H9 (cell line): Measurements from ENCODE around the gene ZFP36. TPM values are rescaled to one million over a fixed set of nuclear protein-coding genes. Genes with fewer than 3 reads are reported as not detected.
"Not testable (repeated sequence)": the region's sequence is repeated elsewhere in the genome, so short reads cannot be mapped to it uniquely, and the experiment has no call there.

Experiments used
- DNase-seq: peaks from one replicate; pipeline ENCODE4 v3.0.0-alpha.2; 2017
- H2AFZ ChIP-seq: one replicate; pipeline ENCODE4 v1.6.1; 2013; ENCODE audit warnings: mild to moderate bottlenecking, low read length, control low read depth, moderate library complexity
- H2AK5ac ChIP-seq: 2 replicates; pipeline ENCODE4 v1.6.1; 2013; ENCODE audit warnings: low read length, control low read depth, mixed read lengths; ENCODE audit not compliant: insufficient read length
- H2BK120ac ChIP-seq: one replicate; pipeline ENCODE4 v1.6.1; 2013; ENCODE audit warnings: low read depth, mild to moderate bottlenecking, low read length, control low read depth, inconsistent platforms; ENCODE audit not compliant: poor library complexity, severe bottlenecking
- H2BK12ac ChIP-seq: 2 replicates; pipeline ENCODE4 v1.6.1; 2013; ENCODE audit warnings: low read length, control low read depth, mixed read lengths, low read depth; ENCODE audit not compliant: insufficient read length
- H2BK15ac ChIP-seq: 2 replicates; pipeline ENCODE4 v1.6.1; 2013; ENCODE audit warnings: low read depth, low read length, control low read depth
- H2BK20ac ChIP-seq: one replicate; pipeline ENCODE4 v1.6.1; 2013; ENCODE audit warnings: low read depth, mild to moderate bottlenecking, low read length, control low read depth, inconsistent platforms; ENCODE audit not compliant: poor library complexity, severe bottlenecking
- H2BK5ac ChIP-seq: 2 replicates; pipeline ENCODE4 v1.6.1; 2013; ENCODE audit warnings: low read length, control low read depth, mixed read lengths; ENCODE audit not compliant: insufficient read length
- H3K14ac ChIP-seq: 2 replicates; pipeline ENCODE4 v1.6.1; 2013; ENCODE audit warnings: low read length, control low read depth; ENCODE audit not compliant: insufficient read depth
- H3K18ac ChIP-seq: 2 replicates; pipeline ENCODE4 v1.6.1; 2013; ENCODE audit warnings: low read depth, mild to moderate bottlenecking, mixed read lengths, low read length, control low read depth; ENCODE audit not compliant: insufficient read length
- H3K23ac ChIP-seq: 2 replicates; pipeline ENCODE4 v1.6.1; 2013; ENCODE audit warnings: low read length, control low read depth, mixed read lengths, low read depth; ENCODE audit not compliant: insufficient read length
- H3K23me2 ChIP-seq: 2 replicates; pipeline ENCODE4 v1.6.1; 2013; ENCODE audit warnings: low read depth, mild to moderate bottlenecking, mixed read lengths, low read length, control low read depth; ENCODE audit not compliant: insufficient read length, poor library complexity, severe bottlenecking
- H3K27ac ChIP-seq: 2 replicates; pipeline ENCODE4 v1.5.1; 2013; ENCODE audit warnings: low read length, control low read depth, mixed read lengths, low read depth; ENCODE audit not compliant: insufficient read length
- H3K27me3 ChIP-seq: 2 replicates; pipeline ENCODE4 v1.6.1; 2013; ENCODE audit warnings: low read length, control low read depth, inconsistent platforms; ENCODE audit not compliant: insufficient read depth
- H3K4ac ChIP-seq: 2 replicates; pipeline ENCODE4 v1.6.1; 2013; ENCODE audit warnings: low read depth, mild to moderate bottlenecking, control low read depth, inconsistent platforms, low read length, moderate library complexity
- H3K4me1 ChIP-seq: 2 replicates; pipeline ENCODE4 v1.6.1; 2013; ENCODE audit warnings: low read length, control low read depth, inconsistent platforms; ENCODE audit not compliant: insufficient read depth
- H3K4me2 ChIP-seq: 2 replicates; pipeline ENCODE4 v1.6.1; 2013; ENCODE audit warnings: low read length, control low read depth, mixed read lengths; ENCODE audit not compliant: insufficient read length, insufficient read depth
- H3K56ac ChIP-seq: 2 replicates; pipeline ENCODE4 v1.6.1; 2013; ENCODE audit warnings: low read depth, mild to moderate bottlenecking, mixed read lengths, low read length, control low read depth; ENCODE audit not compliant: insufficient read length
- H3K79me1 ChIP-seq: 2 replicates; pipeline ENCODE4 v1.6.1; 2013; ENCODE audit warnings: low read depth, mild to moderate bottlenecking, moderate library complexity, low read length, control low read depth, inconsistent platforms; ENCODE audit not compliant: insufficient read depth, poor library complexity, severe bottlenecking
- H3K79me2 ChIP-seq: 2 replicates; pipeline ENCODE4 v1.6.1; 2013; ENCODE audit warnings: low read length, control low read depth, inconsistent platforms; ENCODE audit not compliant: insufficient read depth
- H3K9ac ChIP-seq: 2 replicates; pipeline ENCODE4 v1.6.1; 2013; ENCODE audit warnings: low read length, control low read depth, mixed read lengths; ENCODE audit not compliant: insufficient read length; ENCODE audit errors: extremely low read depth
- H3K9me3 ChIP-seq: one replicate; pipeline ENCODE4 v1.6.1; 2013; ENCODE audit warnings: low read depth, low read length, inconsistent platforms; ENCODE audit not compliant: control insufficient read depth
- H3T11ph ChIP-seq: one replicate; pipeline ENCODE4 v1.6.1; 2013; ENCODE audit warnings: mild to moderate bottlenecking, low read length, control low read depth, inconsistent platforms
- H4K20me1 ChIP-seq: one replicate; pipeline ENCODE4 v1.6.1; 2013; ENCODE audit not compliant: control insufficient read depth, insufficient read length, insufficient read depth
- H4K5ac ChIP-seq: 2 replicates; pipeline ENCODE4 v1.6.1; 2013; ENCODE audit warnings: low read depth, mild to moderate bottlenecking, mixed read lengths, low read length, control low read depth; ENCODE audit not compliant: insufficient read length
- H4K8ac ChIP-seq: replicated peaks from 2 replicates; pipeline ENCODE4 v1.6.1; 2013; ENCODE audit warnings: low read length, control low read depth, mixed read lengths, low read depth; ENCODE audit not compliant: insufficient read length
- H4K91ac ChIP-seq: 2 replicates; pipeline ENCODE4 v1.6.1; 2013; ENCODE audit warnings: low read depth, mild to moderate bottlenecking, moderate library complexity, mixed read lengths, low read length, control low read depth; ENCODE audit not compliant: insufficient read length
- H3K27ac Mint-ChIP-seq, 3 experiments: 2 replicates in 2 of 3; 3 replicates in 1 of 3; pipeline ENCODE4 v1.8.0; 2020 to 2021; ENCODE audit warnings: mixed read lengths in 3 of 3, mild to moderate bottlenecking in 1 of 3, moderate library complexity in 1 of 3
- H3K27me3 Mint-ChIP-seq: 2 replicates; pipeline ENCODE4 v1.8.0; 2021; ENCODE audit warnings: low read depth, mild to moderate bottlenecking, moderate library complexity, mixed read lengths
- H3K36me3 Mint-ChIP-seq, 3 experiments: 2 replicates in 2 of 3; 3 replicates in 1 of 3; pipeline ENCODE4 v1.8.0; 2020 to 2021; ENCODE audit warnings: low read depth in 3 of 3, mixed read lengths in 3 of 3; ENCODE audit not compliant: insufficient read depth in 1 of 3
- H3K4me1 Mint-ChIP-seq, 2 experiments: 2 replicates each; pipeline ENCODE4 v1.8.0; 2020; ENCODE audit warnings: mixed read lengths in 2 of 2
- H3K4me3 Mint-ChIP-seq, 2 experiments: 2 replicates in 1 of 2; 3 replicates in 1 of 2; pipeline ENCODE4 v1.8.0; 2020 to 2021; ENCODE audit warnings: mild to moderate bottlenecking in 2 of 2, mixed read lengths in 2 of 2, moderate library complexity in 1 of 2
- H3K9me3 Mint-ChIP-seq, 2 experiments: 2 replicates in 1 of 2; 3 replicates in 1 of 2; pipeline ENCODE4 v1.8.0; 2020; ENCODE audit warnings: mild to moderate bottlenecking in 2 of 2, mixed read lengths in 2 of 2, moderate library complexity in 1 of 2
- WGBS: extraction: QIAGEN DNeasy Blood & Tissue Kit; methylation state at CpG from one replicate; pipeline ENCODE4 v1.1.7; 2013; ENCODE audit warnings: missing lambda C conversion rate, low lambda C conversion rate, mixed read lengths; ENCODE audit not compliant: insufficient read length; ENCODE audit errors: extremely low coverage; 5-methylcytosine and 5-hydroxymethylcytosine counted together
- total RNA-seq: library from RNA; stranded (reverse); gene quantifications from 2 replicates; pipeline ENCODE4 v1.2.1, GENCODE V29; 2021
- TF ChIP-seq, protein P1 (sequence below): fragments of 200-600 bp; sonication (generic); conservative IDR thresholded peaks from 3 replicates; pipeline ENCODE4 v1.8.0; 2021; ENCODE audit warnings: antibody characterized with exemption, mild to moderate bottlenecking

ZFP36 gene
- total RNA-seq, 1 experiment from 2014 or later = 14.6 TPM

DNA sequence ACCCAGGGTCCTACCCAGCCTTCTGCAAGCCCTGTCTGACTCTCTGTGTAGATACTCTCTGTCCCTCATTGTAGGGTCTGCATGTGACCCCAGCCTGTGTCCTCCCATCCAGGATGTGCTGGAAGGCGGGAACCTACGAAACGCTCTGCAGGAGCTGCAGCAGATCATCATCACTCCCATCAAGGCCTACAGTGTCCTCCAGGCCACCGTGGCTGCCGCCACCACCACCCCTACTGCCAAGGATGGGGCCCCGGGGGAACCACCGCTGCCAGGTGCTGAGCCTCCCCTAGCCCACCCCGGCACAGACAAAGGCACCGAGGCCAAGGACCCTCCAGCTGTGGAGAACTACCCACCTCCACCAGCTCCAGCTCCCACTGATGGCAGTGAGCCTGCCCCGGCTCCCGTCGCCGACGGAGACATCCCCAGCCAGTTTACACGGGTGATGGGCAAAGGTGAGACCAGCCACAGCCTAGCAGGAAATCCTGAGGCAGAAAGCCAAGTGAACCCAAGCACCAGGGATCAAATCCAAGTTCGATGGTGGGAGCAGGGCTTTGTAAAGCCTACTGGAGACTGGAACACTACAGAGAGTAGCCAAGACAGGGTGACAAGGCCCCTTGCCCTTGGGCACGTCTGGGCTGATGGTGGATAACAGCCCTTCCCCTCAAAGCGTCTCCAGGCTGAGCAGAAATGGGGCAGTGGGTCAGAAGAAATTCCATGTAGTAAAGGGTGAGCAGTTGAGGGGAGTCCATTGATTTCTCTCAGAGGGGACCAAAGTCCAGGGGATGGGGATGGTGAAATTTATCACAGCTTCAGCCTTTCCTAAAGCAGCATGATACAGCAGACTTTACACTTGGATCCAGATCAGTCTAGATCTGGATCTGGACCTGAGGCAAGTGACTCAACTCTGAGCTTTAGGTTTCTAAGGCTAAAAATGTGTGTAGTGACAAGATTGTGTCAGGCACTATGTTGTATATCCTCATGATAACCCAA lies 29.0 kb upstream of the ZFP36 start:
- no peak for DNase-seq
- Histone ChIP-seq H2BK20ac (no peak overlapping the region), H3K4ac (no peak overlapping the region), H4K5ac (no peak overlapping the region), H3T11ph (no peak overlapping the region), H2AFZ (no peak overlapping the region), H2BK12ac (no peak overlapping the region), H4K20me1 (peaks cover 2% of the 10 kb centered on the region), H3K27ac (no peak overlapping the region), H3K79me1 (no peaks in the 10 kb centered on the region), H3K27me3 (no peaks in the 10 kb centered on the region), H3K9me3 (no peaks in the 10 kb centered on the region), H3K79me2 (no peaks in the 10 kb centered on the region), H3K14ac (no peak overlapping the region), H4K91ac (no peak overlapping the region), H3K23ac (no peak overlapping the region), H3K18ac (no peak overlapping the region), H3K9ac (no peak overlapping the region), H3K56ac (no peak overlapping the region), H3K4me1 (no peaks in the 10 kb centered on the region), H4K8ac (no peak overlapping the region), H2BK15ac (no peak overlapping the region), H2BK5ac (no peak overlapping the region), H3K23me2 (no peaks in the 10 kb centered on the region), H2BK120ac (no peak overlapping the region), H2AK5ac (no peak overlapping the region), H3K4me2 (no peak overlapping the region)
- TF ChIP-seq, protein P1, sequence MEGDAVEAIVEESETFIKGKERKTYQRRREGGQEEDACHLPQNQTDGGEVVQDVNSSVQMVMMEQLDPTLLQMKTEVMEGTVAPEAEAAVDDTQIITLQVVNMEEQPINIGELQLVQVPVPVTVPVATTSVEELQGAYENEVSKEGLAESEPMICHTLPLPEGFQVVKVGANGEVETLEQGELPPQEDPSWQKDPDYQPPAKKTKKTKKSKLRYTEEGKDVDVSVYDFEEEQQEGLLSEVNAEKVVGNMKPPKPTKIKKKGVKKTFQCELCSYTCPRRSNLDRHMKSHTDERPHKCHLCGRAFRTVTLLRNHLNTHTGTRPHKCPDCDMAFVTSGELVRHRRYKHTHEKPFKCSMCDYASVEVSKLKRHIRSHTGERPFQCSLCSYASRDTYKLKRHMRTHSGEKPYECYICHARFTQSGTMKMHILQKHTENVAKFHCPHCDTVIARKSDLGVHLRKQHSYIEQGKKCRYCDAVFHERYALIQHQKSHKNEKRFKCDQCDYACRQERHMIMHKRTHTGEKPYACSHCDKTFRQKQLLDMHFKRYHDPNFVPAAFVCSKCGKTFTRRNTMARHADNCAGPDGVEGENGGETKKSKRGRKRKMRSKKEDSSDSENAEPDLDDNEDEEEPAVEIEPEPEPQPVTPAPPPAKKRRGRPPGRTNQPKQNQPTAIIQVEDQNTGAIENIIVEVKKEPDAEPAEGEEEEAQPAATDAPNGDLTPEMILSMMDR = no peak
- Mint-ChIP-seq H3K36me3 (peaks cover 54 to 87% (median 82%) of the 10 kb centered on the region in 3 experiments; a peak in 6 of 7 replicates), H3K9me3 (no peaks in the 10 kb centered on the region), H3K27ac (no peak overlapping the region), H3K27me3 (no peaks in the 10 kb centered on the region), H3K4me1 (no peaks in the 10 kb centered on the region), H3K4me3 (no peak overlapping the region)
- no CpG with 5 or more reads among the region's 18 CpGs for WGBS

DNA sequence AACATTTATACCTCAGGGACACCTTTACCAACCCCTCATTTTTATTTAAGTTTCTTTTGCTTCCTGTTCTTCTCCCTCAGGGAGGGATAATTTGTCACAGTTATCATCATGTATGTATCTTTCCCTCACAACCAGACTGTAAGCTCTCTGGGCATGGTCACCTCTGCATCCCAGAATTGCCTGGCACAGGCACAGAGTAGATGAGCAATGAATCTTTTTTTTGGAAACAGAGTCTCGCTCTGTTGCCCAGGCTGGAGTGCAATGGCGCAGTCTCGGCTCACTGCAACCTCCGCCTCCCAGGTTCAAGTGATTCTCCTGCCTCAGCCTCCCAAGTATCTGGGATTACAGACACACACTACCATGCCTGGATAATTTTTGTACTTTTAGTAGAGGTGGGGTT lies 27.3 kb upstream of the ZFP36 start:
- not testable (repeated sequence) for H2AK5ac ChIP-seq, H3K9me3 Mint-ChIP-seq, H3K4me1 ChIP-seq, H2BK15ac ChIP-seq, H2AFZ ChIP-seq, H3K27me3 Mint-ChIP-seq, H3K27ac ChIP-seq, H2BK12ac ChIP-seq, H3K9ac ChIP-seq, H3K4me3 Mint-ChIP-seq, H3K23ac ChIP-seq, H3K18ac ChIP-seq, H2BK120ac ChIP-seq, H2BK5ac ChIP-seq, H3K56ac ChIP-seq, DNase-seq, H4K5ac ChIP-seq, H4K20me1 ChIP-seq, H3K9me3 ChIP-seq, H3K79me1 ChIP-seq, H3K14ac ChIP-seq, H3K4ac ChIP-seq, H2BK20ac ChIP-seq, H3K79me2 ChIP-seq, H4K91ac ChIP-seq, H3K27me3 ChIP-seq, H3K4me2 ChIP-seq, H3K23me2 ChIP-seq, H3K27ac Mint-ChIP-seq, H3K4me1 Mint-ChIP-seq, H4K8ac ChIP-seq, H3T11ph ChIP-seq
- no CpG with 5 or more reads among the region's 4 CpGs for WGBS
- H3K36me3 Mint-ChIP-seq = peaks cover 50 to 93% (median 91%) of the 10 kb centered on the region in 3 experiments; a peak in 6 of 7 replicates
